Measurements from ENCODE around the gene NCK2. TPM values are rescaled to one million over a fixed set of nuclear protein-coding genes. Genes with fewer than 3 reads are reported as not detected.
A peak's percentile ranks its signal among the peaks of the same experiment; 100 is the strongest.

Gene NCK2
- total and polyA plus RNA-seq, 12 donors, result 18.5 to 45.1 (median 29.0) TPM

DNA sequence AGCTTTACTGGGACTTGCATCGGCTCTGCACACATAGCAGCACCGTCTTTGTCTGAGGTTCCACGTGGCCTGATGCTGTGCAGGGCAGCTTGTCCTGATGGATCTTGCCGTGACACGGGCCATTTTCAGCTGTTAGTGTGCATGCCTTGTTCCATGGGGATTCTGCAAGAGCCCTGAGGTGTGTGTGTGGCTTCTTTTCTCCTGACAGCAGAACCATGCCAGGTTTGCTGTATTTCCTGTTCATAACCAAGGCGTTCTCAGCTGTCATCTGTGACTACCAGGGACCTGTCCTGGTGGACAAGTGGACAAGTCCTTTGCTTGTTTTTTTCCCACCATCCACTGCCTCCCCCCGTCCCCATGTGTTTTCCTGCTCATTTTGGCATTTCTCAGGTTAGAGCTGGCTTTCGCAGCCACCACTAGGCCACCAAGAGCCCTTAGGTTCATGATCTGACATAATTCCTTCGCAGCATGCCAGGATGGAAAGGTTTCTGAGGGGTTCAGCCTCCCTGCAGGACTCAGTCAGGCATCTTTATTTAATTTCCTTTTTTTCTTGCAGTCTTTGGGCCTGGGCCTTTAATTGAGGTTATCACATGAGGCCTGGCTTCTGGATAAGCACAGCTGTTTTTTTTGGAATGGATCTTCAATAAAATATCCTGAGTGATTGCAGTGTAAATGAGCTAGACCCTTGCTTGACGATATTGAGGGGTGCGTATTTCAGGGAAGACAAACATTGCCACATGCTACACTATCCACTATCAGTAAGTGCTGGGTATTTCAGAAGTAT lies 139.4 kb downstream of the NCK2 start:
- no peak for DNase-seq
- H3K9me3 ChIP-seq, result peaks cover 0 to 13% (median 5%) of the 10 kb centered on the region in 11 donors
- H3K36me3 ChIP-seq, result peaks cover 0 to 52% (median 3%) of the 10 kb centered on the region in 9 donors
- peak in 4 of 8 donors; percentile 16 to 24 (median 20) for ATAC-seq
- intact Hi-C loops (cut with DNase I), result loop anchor here in 4 of 10 donors (10.0 kb wide), 2 partner anchors 139 to 309 kb away; partner anchors contain the start of gene NCK2 (in 2 of the 4)
- H3K27ac ChIP-seq, result peak overlapping the region in 4 of 10 donors; percentile 5 to 41 (median 13)
- no peak for TF ChIP-seq CTCF (IDR thresholded peaks at IDR 0.05)
- H3K27me3 ChIP-seq, result no peaks in the 10 kb centered on the region
- H3K4me3 ChIP-seq, result no peak overlapping the region
- WGBS, 2 donors, result 61 to 63% methylated on average over 11 of the region's 11 CpGs
- peaks cover 8 to 66% (median 56%) of the 10 kb centered on the region in 9 donors for H3K4me1 ChIP-seq

DNA sequence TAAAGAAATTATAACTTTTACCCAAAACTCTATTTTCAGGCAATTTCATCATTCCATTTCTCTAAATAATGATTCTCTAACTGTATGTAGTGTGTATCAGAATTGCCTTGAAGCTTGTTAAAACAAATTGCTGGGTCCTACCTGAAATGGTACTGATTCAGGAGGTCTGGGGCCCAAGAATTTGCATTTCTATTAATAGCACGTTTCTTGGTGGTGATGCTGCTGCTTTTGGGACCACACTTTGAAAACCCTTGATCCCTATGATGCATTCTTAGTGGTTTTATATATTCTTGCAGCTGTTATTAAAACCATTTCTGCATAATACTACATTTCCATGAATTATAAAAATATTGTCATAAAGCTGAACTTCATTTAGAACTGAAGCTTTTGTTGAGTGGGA lies 140.7 kb downstream of the NCK2 start:
- ATAC-seq (no peak), DNase-seq (no peak)
- TF ChIP-seq CTCF (IDR thresholded peaks at IDR 0.05), result no peak
- H3K9me3 ChIP-seq, result peaks cover 0 to 11% (median 5%) of the 10 kb centered on the region in 11 donors
- peaks cover 8 to 73% (median 59%) of the 10 kb centered on the region in 9 donors for H3K4me1 ChIP-seq
- no peaks in the 10 kb centered on the region for H3K27me3 ChIP-seq
- H3K36me3 ChIP-seq, result peaks cover 0 to 43% (median 3%) of the 10 kb centered on the region in 9 donors
- H3K27ac ChIP-seq, result peak overlapping the region in 8 of 10 donors; percentile 24 to 75 (median 59)
- intact Hi-C loops (cut with DNase I), result loop anchor here in 4 of 10 donors (5.0 to 10.0 kb wide), 3 partner anchors 83 to 311 kb away; partner anchors contain the start of gene NCK2 (in 2 of the 4)
- 17 to 23% methylated on average over 1 of the region's 1 CpG for WGBS, 2 donors
- no peak overlapping the region for H3K4me3 ChIP-seq

GRCh38 chr2:105886029-105886454 lies 141.3 kb downstream of the NCK2 start:
- DNase-seq (no peak), ATAC-seq (peak; percentile 48 to 77 (median 70))
- peaks cover 8 to 78% (median 59%) of the 10 kb centered on the region in 9 donors for H3K4me1 ChIP-seq
- no peaks in the 10 kb centered on the region for H3K27me3 ChIP-seq
- no peak overlapping the region for H3K4me3 ChIP-seq
- H3K27ac ChIP-seq, result peak overlapping the region in 8 of 10 donors; percentile 24 to 75 (median 59)
- H3K9me3 ChIP-seq, result peaks cover 0 to 11% (median 5%) of the 10 kb centered on the region in 11 donors
- intact Hi-C loops (cut with DNase I), result loop anchor here in 4 of 10 donors (5.0 to 10.0 kb wide), 3 partner anchors 84 to 311 kb away; partner anchors contain the start of gene NCK2 (in 2 of the 4)
- WGBS, 2 donors, result 25 to 30% methylated on average over 1 of the region's 1 CpG
- no peak for TF ChIP-seq CTCF (IDR thresholded peaks at IDR 0.05)
- peaks cover 0 to 40% (median 3%) of the 10 kb centered on the region in 9 donors for H3K36me3 ChIP-seq

DNA sequence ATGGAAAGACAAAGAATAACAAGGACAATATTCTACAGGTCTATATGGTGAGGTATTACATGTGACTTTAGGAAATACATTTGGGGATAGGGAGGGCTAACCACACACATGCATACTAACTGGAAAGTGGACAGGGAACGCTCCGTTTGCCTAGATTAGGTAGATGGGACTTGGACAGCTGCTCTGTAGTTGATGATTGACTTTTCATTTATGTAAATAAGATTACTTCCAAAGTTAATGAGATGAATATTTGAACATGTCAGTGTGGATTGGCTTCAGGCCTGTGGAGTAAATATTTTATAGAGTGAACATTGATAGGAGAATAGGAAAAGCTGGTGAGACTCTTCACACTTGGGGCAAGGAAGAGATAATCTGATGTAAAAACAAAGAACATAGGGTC lies 142.0 kb downstream of the NCK2 start:
- intact Hi-C loops (cut with DNase I), result loop anchor here in 4 of 10 donors (5.0 to 10.0 kb wide), 3 partner anchors 84 to 312 kb away; partner anchors contain the start of gene NCK2 (in 2 of the 4)
- Histone ChIP-seq H3K4me1 (peaks cover 8 to 80% (median 62%) of the 10 kb centered on the region in 9 donors), H3K9me3 (peaks cover 0 to 11% (median 5%) of the 10 kb centered on the region in 11 donors), H3K27ac (peak overlapping the region in 8 of 10 donors; percentile 24 to 75 (median 59)), H3K4me3 (no peak overlapping the region), H3K36me3 (peaks cover 0 to 34% (median 3%) of the 10 kb centered on the region in 9 donors), H3K27me3 (no peaks in the 10 kb centered on the region)
- 37 to 60% methylated on average over 2 of the region's 2 CpGs for WGBS, 2 donors
- ATAC-seq (peak in 2 of 8 donors; percentile 10 to 24), DNase-seq (no peak)
- TF ChIP-seq CTCF (IDR thresholded peaks at IDR 0.05), result no peak

Data from heart right ventricle (tissue), 16 donors.